Activated naive CD8-positive, alpha-beta T cell treated with anti-CD3 and anti-CD28 coated beads, Interleukin-2, amount 50 U/mL, for 16 hours (primary cell): Measurements from ENCODE around the gene LTA.
A peak's percentile ranks its signal among the peaks of the same experiment; 100 is the strongest.

Experiments
- DNase-seq: peaks from one replicate; pipeline ENCODE4 v3.0.0-alpha.2; 2020; ENCODE audit warnings: low read depth, low spot score

LTA gene

DNA sequence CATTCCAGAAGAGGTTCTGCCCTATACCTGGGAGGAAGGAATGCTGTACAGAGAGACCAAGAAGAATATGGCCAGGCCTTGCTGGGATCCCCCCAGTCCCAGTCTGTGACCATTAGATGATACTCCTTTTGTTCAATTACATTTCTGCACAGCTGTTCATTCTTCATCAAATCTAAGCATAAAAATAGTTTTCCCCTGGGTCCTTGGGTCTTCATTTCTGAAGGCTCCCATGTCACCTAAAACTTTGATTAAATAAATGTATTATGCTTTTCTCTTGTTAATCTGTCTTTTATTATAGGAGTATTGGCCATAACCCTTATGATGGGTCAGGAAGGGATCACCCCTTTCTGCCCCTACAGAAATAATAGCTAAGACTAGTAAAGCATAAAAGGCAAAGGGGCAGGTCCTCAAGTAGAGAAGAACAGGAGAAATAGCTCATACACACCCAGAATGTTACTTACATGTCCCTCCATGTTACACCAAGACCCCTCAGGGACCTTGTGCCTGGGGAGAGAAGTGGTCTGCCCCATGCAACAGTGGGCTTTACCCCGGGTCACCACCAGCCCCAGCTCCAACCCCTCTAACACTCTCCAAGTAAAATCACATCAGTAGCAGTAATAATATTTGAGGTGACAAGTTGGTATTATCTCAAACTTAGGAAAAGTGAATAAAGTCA, 2.1 kb upstream of the LTA start:
- DNase-seq: no peak

DNA sequence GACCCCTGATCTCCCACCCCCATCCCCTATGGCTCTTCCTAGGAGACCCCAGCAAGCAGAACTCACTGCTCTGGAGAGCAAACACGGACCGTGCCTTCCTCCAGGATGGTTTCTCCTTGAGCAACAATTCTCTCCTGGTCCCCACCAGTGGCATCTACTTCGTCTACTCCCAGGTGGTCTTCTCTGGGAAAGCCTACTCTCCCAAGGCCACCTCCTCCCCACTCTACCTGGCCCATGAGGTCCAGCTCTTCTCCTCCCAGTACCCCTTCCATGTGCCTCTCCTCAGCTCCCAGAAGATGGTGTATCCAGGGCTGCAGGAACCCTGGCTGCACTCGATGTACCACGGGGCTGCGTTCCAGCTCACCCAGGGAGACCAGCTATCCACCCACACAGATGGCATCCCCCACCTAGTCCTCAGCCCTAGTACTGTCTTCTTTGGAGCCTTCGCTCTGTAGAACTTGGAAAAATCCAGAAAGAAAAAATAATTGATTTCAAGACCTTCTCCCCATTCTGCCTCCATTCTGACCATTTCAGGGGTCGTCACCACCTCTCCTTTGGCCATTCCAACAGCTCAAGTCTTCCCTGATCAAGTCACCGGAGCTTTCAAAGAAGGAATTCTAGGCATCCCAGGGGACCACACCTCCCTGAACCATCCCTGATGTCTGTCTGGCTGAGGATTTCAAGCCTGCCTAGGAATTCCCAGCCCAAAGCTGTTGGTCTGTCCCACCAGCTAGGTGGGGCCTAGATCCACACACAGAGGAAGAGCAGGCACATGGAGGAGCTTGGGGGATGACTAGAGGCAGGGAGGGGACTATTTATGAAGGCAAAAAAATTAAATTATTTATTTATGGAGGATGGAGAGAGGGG, 1.4 kb downstream of the LTA start:
- no peak for DNase-seq

DNA sequence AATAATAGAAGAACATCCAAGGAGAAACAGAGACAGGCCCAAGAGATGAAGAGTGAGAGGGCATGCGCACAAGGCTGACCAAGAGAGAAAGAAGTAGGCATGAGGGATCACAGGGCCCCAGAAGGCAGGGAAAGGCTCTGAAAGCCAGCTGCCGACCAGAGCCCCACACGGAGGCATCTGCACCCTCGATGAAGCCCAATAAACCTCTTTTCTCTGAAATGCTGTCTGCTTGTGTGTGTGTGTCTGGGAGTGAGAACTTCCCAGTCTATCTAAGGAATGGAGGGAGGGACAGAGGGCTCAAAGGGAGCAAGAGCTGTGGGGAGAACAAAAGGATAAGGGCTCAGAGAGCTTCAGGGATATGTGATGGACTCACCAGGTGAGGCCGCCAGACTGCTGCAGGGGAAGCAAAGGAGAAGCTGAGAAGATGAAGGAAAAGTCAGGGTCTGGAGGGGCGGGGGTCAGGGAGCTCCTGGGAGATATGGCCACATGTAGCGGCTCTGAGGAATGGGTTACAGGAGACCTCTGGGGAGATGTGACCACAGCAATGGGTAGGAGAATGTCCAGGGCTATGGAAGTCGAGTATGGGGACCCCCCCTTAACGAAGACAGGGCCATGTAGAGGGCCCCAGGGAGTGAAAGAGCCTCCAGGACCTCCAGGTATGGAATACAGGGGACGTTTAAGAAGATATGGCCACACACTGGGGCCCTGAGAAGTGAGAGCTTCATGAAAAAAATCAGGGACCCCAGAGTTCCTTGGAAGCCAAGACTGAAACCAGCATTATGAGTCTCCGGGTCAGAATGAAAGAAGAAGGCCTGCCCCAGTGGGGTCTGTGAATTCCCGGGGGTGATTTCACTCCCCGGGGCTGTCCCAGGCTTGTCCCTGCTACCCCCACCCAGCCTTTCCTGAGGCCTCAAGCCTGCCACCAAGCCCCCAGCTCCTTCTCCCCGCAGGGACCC, 2.3 kb downstream of the LTA start:
- no peak for DNase-seq

DNA sequence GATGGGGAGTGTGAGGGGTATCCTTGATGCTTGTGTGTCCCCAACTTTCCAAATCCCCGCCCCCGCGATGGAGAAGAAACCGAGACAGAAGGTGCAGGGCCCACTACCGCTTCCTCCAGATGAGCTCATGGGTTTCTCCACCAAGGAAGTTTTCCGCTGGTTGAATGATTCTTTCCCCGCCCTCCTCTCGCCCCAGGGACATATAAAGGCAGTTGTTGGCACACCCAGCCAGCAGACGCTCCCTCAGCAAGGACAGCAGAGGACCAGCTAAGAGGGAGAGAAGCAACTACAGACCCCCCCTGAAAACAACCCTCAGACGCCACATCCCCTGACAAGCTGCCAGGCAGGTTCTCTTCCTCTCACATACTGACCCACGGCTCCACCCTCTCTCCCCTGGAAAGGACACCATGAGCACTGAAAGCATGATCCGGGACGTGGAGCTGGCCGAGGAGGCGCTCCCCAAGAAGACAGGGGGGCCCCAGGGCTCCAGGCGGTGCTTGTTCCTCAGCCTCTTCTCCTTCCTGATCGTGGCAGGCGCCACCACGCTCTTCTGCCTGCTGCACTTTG, 3.3 kb downstream of the LTA start, which contains the start of gene TNF:
Gene TNF (plus strand): TSS at position 231 of the 567 bp plus-strand sequence. CDS start 177 bp downstream, at position 408.
- no peak for DNase-seq

DNA sequence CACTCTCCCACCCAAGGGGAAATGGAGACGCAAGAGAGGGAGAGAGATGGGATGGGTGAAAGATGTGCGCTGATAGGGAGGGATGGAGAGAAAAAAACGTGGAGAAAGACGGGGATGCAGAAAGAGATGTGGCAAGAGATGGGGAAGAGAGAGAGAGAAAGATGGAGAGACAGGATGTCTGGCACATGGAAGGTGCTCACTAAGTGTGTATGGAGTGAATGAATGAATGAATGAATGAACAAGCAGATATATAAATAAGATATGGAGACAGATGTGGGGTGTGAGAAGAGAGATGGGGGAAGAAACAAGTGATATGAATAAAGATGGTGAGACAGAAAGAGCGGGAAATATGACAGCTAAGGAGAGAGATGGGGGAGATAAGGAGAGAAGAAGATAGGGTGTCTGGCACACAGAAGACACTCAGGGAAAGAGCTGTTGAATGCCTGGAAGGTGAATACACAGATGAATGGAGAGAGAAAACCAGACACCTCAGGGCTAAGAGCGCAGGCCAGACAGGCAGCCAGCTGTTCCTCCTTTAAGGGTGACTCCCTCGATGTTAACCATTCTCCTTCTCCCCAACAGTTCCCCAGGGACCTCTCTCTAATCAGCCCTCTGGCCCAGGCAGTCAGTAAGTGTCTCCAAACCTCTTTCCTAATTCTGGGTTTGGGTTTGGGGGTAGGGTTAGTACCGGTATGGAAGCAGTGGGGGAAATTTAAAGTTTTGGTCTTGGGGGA, 4.0 kb downstream of the LTA start:
- DNase-seq: no peak

DNA sequence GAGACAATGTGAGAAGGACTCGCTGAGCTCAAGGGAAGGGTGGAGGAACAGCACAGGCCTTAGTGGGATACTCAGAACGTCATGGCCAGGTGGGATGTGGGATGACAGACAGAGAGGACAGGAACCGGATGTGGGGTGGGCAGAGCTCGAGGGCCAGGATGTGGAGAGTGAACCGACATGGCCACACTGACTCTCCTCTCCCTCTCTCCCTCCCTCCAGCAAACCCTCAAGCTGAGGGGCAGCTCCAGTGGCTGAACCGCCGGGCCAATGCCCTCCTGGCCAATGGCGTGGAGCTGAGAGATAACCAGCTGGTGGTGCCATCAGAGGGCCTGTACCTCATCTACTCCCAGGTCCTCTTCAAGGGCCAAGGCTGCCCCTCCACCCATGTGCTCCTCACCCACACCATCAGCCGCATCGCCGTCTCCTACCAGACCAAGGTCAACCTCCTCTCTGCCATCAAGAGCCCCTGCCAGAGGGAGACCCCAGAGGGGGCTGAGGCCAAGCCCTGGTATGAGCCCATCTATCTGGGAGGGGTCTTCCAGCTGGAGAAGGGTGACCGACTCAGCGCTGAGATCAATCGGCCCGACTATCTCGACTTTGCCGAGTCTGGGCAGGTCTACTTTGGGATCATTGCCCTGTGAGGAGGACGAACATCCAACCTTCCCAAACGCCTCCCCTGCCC, 4.9 kb downstream of the LTA start:
- no peak for DNase-seq

DNA sequence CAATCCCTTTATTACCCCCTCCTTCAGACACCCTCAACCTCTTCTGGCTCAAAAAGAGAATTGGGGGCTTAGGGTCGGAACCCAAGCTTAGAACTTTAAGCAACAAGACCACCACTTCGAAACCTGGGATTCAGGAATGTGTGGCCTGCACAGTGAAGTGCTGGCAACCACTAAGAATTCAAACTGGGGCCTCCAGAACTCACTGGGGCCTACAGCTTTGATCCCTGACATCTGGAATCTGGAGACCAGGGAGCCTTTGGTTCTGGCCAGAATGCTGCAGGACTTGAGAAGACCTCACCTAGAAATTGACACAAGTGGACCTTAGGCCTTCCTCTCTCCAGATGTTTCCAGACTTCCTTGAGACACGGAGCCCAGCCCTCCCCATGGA, 5.5 kb downstream of the LTA start:
- DNase-seq: no peak

DNA sequence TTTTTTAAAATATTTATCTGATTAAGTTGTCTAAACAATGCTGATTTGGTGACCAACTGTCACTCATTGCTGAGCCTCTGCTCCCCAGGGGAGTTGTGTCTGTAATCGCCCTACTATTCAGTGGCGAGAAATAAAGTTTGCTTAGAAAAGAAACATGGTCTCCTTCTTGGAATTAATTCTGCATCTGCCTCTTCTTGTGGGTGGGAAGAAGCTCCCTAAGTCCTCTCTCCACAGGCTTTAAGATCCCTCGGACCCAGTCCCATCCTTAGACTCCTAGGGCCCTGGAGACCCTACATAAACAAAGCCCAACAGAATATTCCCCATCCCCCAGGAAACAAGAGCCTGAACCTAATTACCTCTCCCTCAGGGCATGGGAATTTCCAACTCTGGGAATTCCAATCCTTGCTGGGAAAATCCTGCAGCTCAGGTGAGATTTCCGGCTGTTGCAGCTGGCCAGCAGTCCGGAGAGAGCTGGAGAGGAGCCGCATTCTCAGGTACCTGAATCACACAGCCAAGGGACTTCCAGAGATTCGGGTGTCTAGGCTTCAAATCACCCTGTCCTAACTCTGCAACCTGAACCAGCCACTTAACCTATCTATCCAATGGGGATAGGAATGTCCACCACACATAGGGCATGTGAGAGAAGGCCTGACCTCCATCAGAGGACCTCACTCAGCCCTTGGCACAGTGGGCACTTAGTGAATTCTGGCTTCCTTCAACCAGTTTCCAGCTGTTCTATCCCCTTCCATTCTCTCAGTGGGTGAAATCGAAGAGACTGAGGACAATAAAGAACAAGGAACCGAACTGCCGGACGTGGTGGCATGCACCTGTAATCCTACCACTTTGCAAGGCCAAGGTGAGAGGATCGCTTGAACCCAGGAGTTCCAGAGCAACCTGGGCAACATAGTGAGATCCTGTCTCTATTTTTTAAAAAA, 6.4 kb downstream of the LTA start:
- no peak for DNase-seq

DNA sequence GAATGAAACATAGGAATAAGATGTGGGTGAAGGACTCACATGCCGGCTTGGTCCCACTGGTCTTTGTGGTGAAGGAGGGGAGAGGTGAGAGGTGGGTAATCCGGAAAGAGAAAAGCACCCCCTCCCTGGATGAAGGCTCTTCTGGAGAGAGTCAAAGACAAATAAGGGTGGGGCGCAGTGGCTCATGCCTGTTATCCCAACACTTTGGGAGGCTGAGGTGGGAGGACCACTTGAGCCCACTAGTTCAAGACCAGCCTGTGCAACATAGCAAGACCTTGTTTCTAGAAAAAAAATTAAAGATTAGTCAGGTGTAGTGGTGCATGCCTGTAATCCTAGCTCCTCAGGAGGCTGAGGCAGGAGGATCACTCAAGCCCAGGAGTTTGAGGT, 7.0 kb downstream of the LTA start:
- no peak for DNase-seq

DNA sequence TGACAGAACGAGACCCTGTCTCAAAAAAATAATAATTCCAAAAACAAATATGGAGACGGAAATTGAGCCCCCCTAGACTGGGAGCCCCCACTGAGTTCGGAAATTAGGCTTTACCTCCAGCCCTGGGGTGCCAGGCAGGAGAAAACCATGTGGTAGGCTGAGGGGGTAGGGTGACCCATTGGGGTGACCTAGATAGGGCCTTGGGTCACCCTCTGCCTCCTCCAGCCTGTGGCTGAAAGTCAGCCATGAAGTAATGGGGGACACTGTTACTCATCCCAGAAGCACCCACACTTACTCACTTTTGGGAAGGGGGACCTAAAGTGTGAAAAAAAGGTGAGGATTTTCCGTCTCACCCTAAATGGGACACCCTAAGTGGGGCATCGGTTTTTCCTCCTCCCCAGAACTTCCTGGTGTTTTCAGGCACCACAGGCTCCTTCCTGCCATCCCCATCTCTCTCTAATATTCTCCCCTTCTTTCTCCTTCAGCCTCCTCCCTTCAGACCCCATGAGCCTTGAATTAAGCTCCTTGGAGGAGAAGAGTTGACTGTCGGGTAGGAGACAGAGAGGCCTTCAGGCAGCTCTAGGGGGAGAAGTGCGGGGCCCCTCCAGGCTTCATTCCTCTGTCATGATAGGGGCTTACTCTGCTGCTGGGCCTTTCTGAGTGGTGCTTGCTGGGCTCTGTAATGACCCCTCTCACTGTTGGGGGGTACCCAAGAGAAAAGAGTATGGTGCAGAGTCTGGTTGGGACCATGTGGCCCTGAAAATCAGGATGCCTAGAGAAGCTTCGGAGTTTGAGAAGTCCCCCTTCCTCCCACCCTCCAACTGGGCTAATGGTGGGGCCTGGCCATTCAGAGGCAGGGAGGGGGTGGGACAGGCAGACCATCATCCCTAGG, 7.7 kb downstream of the LTA start:
- no peak for DNase-seq

DNA sequence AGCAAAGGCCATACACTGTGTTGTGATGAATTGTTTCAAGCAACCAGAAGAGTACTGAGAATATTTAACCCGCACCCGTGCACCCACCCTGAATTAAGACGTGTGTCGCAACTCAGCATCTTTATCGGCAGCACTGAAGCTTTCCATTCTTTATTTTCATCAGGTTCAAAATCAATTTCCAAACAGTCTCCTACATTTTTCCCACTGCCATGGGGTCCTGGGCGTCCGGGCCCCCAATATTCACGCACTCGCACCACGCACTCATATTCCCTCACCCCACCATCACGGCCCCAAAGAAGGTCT, 8.3 kb downstream of the LTA start:
- no peak for DNase-seq

DNA sequence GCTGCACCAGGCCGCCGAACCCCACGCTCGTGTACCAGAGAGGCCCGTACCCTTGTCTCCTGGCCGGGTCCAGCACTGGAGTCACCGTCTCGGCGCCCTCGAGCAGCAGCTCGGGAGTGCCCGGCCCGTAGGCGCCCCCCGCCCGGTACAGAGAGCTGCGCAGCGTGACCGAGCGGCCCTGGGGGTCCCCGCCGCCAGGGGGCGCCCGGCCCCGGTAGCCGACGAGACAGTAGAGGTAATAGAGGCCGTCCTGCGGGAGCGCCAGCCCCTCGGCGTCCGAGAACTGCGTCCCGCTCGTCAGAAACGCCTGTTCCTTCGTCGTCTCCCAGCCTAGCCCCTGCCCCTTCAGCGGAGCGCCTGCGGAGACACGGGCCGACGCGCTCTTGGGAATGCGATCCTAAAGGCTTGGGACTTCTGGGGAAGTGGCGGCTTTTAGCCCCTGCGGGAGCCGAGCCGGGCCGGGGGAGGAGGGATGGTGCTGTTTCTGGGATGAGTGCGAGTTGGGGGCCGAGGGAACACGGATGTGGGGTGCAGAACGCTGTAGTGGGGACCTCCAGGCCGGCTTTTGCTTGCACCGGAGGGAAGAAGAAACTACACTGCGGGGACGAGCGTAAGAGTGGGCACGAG, 8.8 kb downstream of the LTA start:
- peak; percentile 75 for DNase-seq

DNA sequence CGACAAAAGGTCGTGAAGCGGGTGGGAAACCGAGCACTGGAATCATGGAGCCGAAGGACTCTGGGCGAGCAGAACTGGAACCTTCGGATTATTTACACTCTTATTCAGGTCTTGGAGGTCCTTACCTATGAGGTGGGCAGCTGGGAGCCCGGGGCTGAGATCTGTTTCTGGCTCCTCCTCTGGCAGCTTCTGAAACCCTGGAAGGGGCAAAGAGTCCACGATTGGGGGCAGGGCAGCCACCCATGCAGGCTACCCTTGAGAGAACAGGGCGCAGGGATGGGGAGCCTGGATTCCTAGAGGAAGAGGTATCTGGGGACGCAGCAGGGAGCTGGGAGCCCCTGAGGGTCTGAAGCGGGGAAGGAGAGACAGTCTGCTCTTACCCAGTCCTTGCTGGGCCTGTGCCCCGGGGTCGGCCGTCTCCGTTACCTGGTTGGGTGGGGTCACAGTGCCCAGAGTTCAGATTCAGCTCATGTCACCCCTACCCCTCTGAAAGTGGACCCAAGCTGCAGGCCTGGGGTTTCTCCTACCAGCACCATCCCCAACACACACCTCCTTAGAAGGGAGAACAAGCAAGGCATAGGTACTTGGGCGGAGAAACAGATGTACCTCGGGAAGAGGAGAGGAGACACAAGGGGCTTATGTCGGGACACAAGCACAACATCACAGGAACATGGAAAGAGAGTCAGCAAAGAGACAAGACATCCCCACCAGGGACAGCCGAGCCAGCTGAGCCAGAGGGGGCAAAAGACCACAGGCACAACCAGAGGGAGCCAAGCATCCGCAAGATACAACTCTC, 9.5 kb downstream of the LTA start:
- no peak for DNase-seq

DNA sequence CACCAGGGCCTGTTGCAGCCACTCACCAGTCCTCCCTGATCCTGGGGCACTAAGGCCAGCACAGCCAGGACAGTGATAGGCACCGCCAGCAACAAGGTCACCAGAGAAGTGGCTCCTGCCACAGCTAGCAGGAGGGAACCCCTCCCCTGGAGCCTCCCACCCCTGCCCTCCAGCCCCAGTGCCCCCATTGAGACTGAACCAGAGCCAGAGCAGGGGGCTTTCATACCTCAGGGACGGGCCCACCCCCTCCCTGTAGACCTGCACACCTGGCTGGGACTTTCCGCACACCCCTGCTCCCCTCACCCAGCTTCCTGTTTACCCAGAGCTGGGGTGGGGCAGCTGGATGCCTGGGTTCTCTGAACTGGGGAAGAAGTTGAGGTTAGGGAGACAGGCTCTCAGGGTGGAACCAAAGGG, 10.1 kb downstream of the LTA start, which contains the start of gene LTB:
Gene LTB (minus strand): TSS at position 195 of the 414 bp plus-strand sequence. CDS start 7 bp downstream, at position 188.
- no peak for DNase-seq

DNA sequence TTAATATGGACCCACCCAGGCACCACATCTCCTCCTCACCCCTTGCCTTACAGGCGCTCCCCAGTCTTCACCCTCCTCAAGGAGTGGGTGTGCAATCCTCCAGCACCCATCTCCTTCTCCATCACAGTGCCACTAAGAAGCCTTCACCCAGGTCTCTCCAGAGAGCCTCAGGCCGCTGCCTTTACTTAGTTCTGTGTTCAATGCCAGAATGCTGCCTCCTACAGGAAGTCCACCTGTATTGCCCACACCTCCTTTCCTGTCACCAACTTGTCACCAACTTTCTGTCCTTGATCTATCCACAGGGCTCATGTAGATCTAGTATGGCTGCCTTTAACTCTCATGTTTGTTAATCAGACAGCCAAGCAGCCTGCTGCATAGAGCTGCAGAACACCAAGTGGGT, 13.4 kb downstream of the LTA start:
- DNase-seq: no peak

DNA sequence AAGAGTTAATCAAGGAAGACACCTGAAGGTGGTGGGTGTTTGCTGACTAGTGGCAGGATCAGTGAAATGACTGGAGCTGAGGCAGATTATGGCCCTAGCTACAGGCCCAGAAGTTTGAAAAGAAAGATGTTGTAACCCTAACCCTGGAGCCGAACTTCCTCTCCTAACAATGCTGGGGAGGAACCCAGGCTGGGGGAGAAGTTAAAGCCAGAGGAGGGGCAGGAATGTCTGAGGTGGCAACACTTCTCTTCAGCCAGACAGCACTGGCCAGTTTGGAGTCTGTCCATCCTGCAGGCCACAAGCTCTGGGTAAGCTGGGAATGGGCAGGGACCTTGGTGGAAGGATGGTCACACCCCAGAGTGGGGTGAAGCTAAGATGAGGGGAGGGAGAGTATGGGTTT, 13.9 kb downstream of the LTA start, which contains the start of gene LST1:
Gene LST1 (plus strand): TSS at position 270 of the 400 bp plus-strand sequence. CDS start 1,023 bp downstream, outside the sequence.
- DNase-seq: no peak
